Activated naive CD8-positive, alpha-beta T cell treated with anti-CD3 and anti-CD28 coated beads, Interleukin-2, amount 50 U/mL, for 16 hours (primary cell): ENCODE data around the gene SIPA1.

Experiments used
- DNase-seq: peaks from one replicate; pipeline ENCODE4 v3.0.0-alpha.2; 2020; ENCODE audit warnings: low read depth, low spot score

Gene SIPA1

GRCh38 chr11:65642014-65642671 lies 4.2 kb downstream of the SIPA1 start:
- no peak for DNase-seq

GRCh38 chr11:65643971-65644370 lies 6.1 kb downstream of the SIPA1 start:
- no peak for DNase-seq

GRCh38 chr11:65644837-65645236 lies 6.9 kb downstream of the SIPA1 start:
- no peak for DNase-seq

GRCh38 chr11:65645710-65646109 lies 7.8 kb downstream of the SIPA1 start:
- DNase-seq: no peak

- DNase-seq: no peak
These were observed 8.5 kb downstream of the SIPA1 start for GRCh38 chr11:65646288-65646957.

- DNase-seq: no peak
These were observed 9.2 kb downstream of the SIPA1 start for GRCh38 chr11:65646958-65647701.

- no peak for DNase-seq
These were observed 11.1 kb downstream of the SIPA1 start for GRCh38 chr11:65648997-65649493.

GRCh38 chr11:65649656-65650546 lies 12.0 kb downstream of the SIPA1 start:
- no peak for DNase-seq

- no peak for DNase-seq
These were observed 12.8 kb downstream of the SIPA1 start for GRCh38 chr11:65650547-65651338.

- DNase-seq: no peak
These were observed 13.4 kb downstream of the SIPA1 start for GRCh38 chr11:65651339-65651588.

- DNase-seq: no peak
These were observed 13.9 kb downstream of the SIPA1 start for GRCh38 chr11:65651589-65652510.

- peak; percentile 92 for DNase-seq
These were observed 14.8 kb downstream of the SIPA1 start for GRCh38 chr11:65652511-65653228.

- no peak for DNase-seq
These were observed 15.6 kb downstream of the SIPA1 start for GRCh38 chr11:65653229-65654225.

- DNase-seq: no peak
These were observed 16.8 kb downstream of the SIPA1 start for GRCh38 chr11:65654375-65655349.

GRCh38 chr11:65655570-65656332 lies 17.9 kb downstream of the SIPA1 start:
- no peak for DNase-seq

GRCh38 chr11:65657426-65657825 lies 19.5 kb downstream of the SIPA1 start:
- no peak for DNase-seq
